Measurements from ENCODE around the gene TSPAN18.

Gene TSPAN18

GRCh38 chr11:44855493-44855849, 128.7 kb downstream of the TSPAN18 start:
- Histone ChIP-seq H3K4me3 (ENCODE audit: low read length) (no peak overlapping the region), H3K4me2 (ENCODE audit: low read length) (no peak overlapping the region), H3K27ac (ENCODE audit: low read depth, low read length) (no peak overlapping the region), H3K27me3 (ENCODE audit: control insufficient read depth, low read length) (no peaks in the 10 kb centered on the region), H3K4me1 (ENCODE audit: control insufficient read depth, low read length) (no peaks in the 10 kb centered on the region), H4K20me1 (ENCODE audit: control insufficient read depth, insufficient read depth, low read depth, low read length) (no peaks in the 10 kb centered on the region), H3K36me3 (ENCODE audit: control insufficient read depth, low read length) (no peaks in the 10 kb centered on the region), H3F3A (ENCODE audit: control insufficient read depth, insufficient read depth) (no peaks in the 10 kb centered on the region), H3K9me3 (ENCODE audit: control insufficient read depth, insufficient read depth, low read length) (no peaks in the 10 kb centered on the region), H3K9me2 (replicated peaks; ENCODE audit: control insufficient read depth, low read length) (no peaks in the 10 kb centered on the region), H3K79me2 (ENCODE audit: control insufficient read depth, low read length) (no peaks in the 10 kb centered on the region)
- TF ChIP-seq CTCF (IDR thresholded peaks at IDR 0.05; ENCODE audit: low read depth, low read length, poor library complexity, severe bottlenecking) (no peak), EZH2phosphoT487 (IDR thresholded peaks at IDR 0.05; ENCODE audit: borderline replicate concordance, low read length) (no peak)

- Histone ChIP-seq H3K9me2 (replicated peaks; ENCODE audit: control insufficient read depth, low read length) (no peaks in the 10 kb centered on the region), H3K4me1 (ENCODE audit: control insufficient read depth, low read length) (no peaks in the 10 kb centered on the region), H4K20me1 (ENCODE audit: control insufficient read depth, insufficient read depth, low read depth, low read length) (no peaks in the 10 kb centered on the region), H3K79me2 (ENCODE audit: control insufficient read depth, low read length) (no peaks in the 10 kb centered on the region), H3K4me2 (ENCODE audit: low read length) (no peak overlapping the region), H3K36me3 (ENCODE audit: control insufficient read depth, low read length) (no peaks in the 10 kb centered on the region), H3K27me3 (ENCODE audit: control insufficient read depth, low read length) (peaks cover 7% of the 10 kb centered on the region), H3K27ac (ENCODE audit: low read depth, low read length) (no peak overlapping the region), H3K9me3 (ENCODE audit: control insufficient read depth, insufficient read depth, low read length) (no peaks in the 10 kb centered on the region), H3F3A (ENCODE audit: control insufficient read depth, insufficient read depth) (no peaks in the 10 kb centered on the region), H3K4me3 (ENCODE audit: low read length) (no peak overlapping the region)
- TF ChIP-seq CTCF (IDR thresholded peaks at IDR 0.05; ENCODE audit: low read depth, low read length, poor library complexity, severe bottlenecking) (no peak), EZH2phosphoT487 (IDR thresholded peaks at IDR 0.05; ENCODE audit: borderline replicate concordance, low read length) (no peak)
Observed at GRCh38 chr11:44857490-44858090, 130.8 kb downstream of the TSPAN18 start.

GRCh38 chr11:44858796-44859527, 132.2 kb downstream of the TSPAN18 start:
- no peak overlapping the region for H3K4me2 ChIP-seq (ENCODE audit: low read length)
- no peaks in the 10 kb centered on the region for H3F3A ChIP-seq (ENCODE audit: control insufficient read depth, insufficient read depth)
- H3K79me2 ChIP-seq (ENCODE audit: control insufficient read depth, low read length), result no peaks in the 10 kb centered on the region
- no peaks in the 10 kb centered on the region for H3K36me3 ChIP-seq (ENCODE audit: control insufficient read depth, low read length)
- no peak overlapping the region for H3K27ac ChIP-seq (ENCODE audit: low read depth, low read length)
- TF ChIP-seq EZH2phosphoT487 (IDR thresholded peaks at IDR 0.05; ENCODE audit: borderline replicate concordance, low read length) (no peak), CTCF (IDR thresholded peaks at IDR 0.05; ENCODE audit: low read depth, low read length, poor library complexity, severe bottlenecking) (no peak)
- no peaks in the 10 kb centered on the region for H3K9me2 ChIP-seq (replicated peaks; ENCODE audit: control insufficient read depth, low read length)
- peaks cover 7% of the 10 kb centered on the region for H3K27me3 ChIP-seq (ENCODE audit: control insufficient read depth, low read length)
- no peaks in the 10 kb centered on the region for H3K4me1 ChIP-seq (ENCODE audit: control insufficient read depth, low read length)
- H3K4me3 ChIP-seq (ENCODE audit: low read length), result no peak overlapping the region
- H3K9me3 ChIP-seq (ENCODE audit: control insufficient read depth, insufficient read depth, low read length), result no peaks in the 10 kb centered on the region
- no peaks in the 10 kb centered on the region for H4K20me1 ChIP-seq (ENCODE audit: control insufficient read depth, insufficient read depth, low read depth, low read length)

Data from DOHH2 (cell line).